ENCODE measurements around the gene PCCA. TPM values are rescaled to one million over a fixed set of nuclear protein-coding genes. Genes with fewer than 3 reads are reported as not detected.
"Not testable (repeated sequence)": the region's sequence is repeated elsewhere in the genome, so short reads cannot be mapped to it uniquely, and the experiment has no call there.

Gene PCCA
- polyA plus RNA-seq, 1 of the 3 experiments (the other 2 are of a cell fraction) = 7.3 TPM

- POLR2A ChIA-PET; DNase-seq; H3F3A ChIP-seq (replicated peaks; ENCODE audit: insufficient read depth); H3K27me3 ChIP-seq (ENCODE audit: insufficient read depth); H3K79me2 ChIP-seq (ENCODE audit: insufficient read depth); H4K20me1 ChIP-seq (ENCODE audit: insufficient read depth); H3K27ac ChIP-seq (ENCODE audit: low read depth in 2 of 2, low read length in 1 of 2); H3K4me2 ChIP-seq; H3K4me3 ChIP-seq (ENCODE audit: low read depth in 2 of 2, low read length in 1 of 2); H3K9me3 ChIP-seq; H3K4me1 ChIP-seq (ENCODE audit: control insufficient read depth in 1 of 2, insufficient read depth in 2 of 2, low read depth in 1 of 2, low read length in 1 of 2); H2AFZ ChIP-seq (ENCODE audit: low read depth); CTCF ChIA-PET; H3K9me2 ChIP-seq; H3K9ac ChIP-seq: not testable (repeated sequence)
- 100% methylated on average over 6 of the region's 16 CpGs for WGBS (ENCODE audit: low lambda C conversion rate)
- peaks cover 0 to 20% of the 10 kb centered on the region in 2 experiments for H3K36me3 ChIP-seq (replicated peaks in 1 of 2; ENCODE audit: control insufficient read depth in 1 of 2, insufficient read depth in 2 of 2, low read length in 1 of 2)
Observed at GRCh38 chr13:100282306-100282705, 193.4 kb downstream of the PCCA start.

DNA sequence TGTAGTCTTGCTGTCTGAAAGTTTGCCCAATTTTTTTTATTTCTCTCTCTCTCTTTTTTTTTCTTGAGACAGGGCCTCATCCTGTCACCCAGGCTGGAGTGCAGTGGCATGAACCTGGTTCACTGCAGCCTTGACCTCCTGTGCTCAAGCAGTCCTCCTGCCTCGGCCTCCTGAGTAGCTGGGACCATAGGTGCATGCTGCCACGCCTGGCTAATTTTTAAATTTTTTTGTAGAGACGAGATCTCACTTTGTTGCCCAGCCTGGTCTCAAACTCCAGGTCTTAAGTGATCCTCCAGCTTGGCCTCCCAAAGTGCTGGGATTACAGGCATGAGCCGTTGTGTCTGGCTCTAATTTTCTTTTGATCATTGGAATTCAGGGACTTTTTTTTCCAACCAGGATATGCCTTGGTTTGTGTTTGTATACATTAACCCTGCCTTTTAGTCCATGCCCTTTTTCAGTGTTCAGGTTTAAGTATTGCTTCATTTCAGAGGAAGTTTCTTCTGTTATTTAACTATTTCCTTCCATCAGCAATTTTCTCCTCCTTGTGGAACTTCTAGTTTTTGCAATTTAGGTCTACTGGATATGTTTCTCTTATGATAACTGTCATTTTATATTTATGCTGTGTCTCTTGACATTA is 201.4 kb downstream of the PCCA start:
- H3K4me1 ChIP-seq (ENCODE audit: control insufficient read depth in 1 of 2, insufficient read depth in 2 of 2, low read depth in 1 of 2, low read length in 1 of 2) = peaks cover 0 to 20% of the 10 kb centered on the region in 2 experiments; a peak in 2 of 4 replicates
- WGBS (ENCODE audit: low lambda C conversion rate) = 93% methylated on average over 4 of the region's 4 CpGs
- H3F3A ChIP-seq (replicated peaks; ENCODE audit: insufficient read depth) = peaks cover 6% of the 10 kb centered on the region
- no peak overlapping the region for H2AFZ ChIP-seq (ENCODE audit: low read depth)
- no peaks in the 10 kb centered on the region for H3K9me3 ChIP-seq
- H3K27ac ChIP-seq (ENCODE audit: low read depth in 2 of 2, low read length in 1 of 2) = no peak overlapping the region
- H3K4me3 ChIP-seq (ENCODE audit: low read depth in 2 of 2, low read length in 1 of 2) = no peak overlapping the region
- no peaks in the 10 kb centered on the region for H4K20me1 ChIP-seq (ENCODE audit: insufficient read depth)
- H3K9ac ChIP-seq = no peak overlapping the region
- DNase-seq = no peak
- no peaks in the 10 kb centered on the region for H3K27me3 ChIP-seq (ENCODE audit: insufficient read depth)
- POLR2A ChIA-PET = no interaction called here
- H3K4me2 ChIP-seq = no peak overlapping the region
- H3K79me2 ChIP-seq (ENCODE audit: insufficient read depth) = no peaks in the 10 kb centered on the region
- no peaks in the 10 kb centered on the region for H3K9me2 ChIP-seq
- H3K36me3 ChIP-seq (replicated peaks in 1 of 2; ENCODE audit: control insufficient read depth in 1 of 2, insufficient read depth in 2 of 2, low read length in 1 of 2) = peaks cover 0 to 9% of the 10 kb centered on the region in 2 experiments
- no peak for TF ChIP-seq POLR2AphosphoS5 (IDR thresholded peaks at IDR 0.05; ENCODE audit: low read depth, low read length)
- TF ChIP-seq TAF1 (IDR thresholded peaks at IDR 0.05; ENCODE audit: borderline replicate concordance, low read depth, low read length) = no peak
- TF ChIP-seq CTCF (IDR thresholded peaks at IDR 0.05) = no peak
- TF ChIP-seq ZBTB33 (IDR thresholded peaks at IDR 0.05; ENCODE audit: borderline replicate concordance, low read depth) = no peak
- TF ChIP-seq FOXM1 (IDR thresholded peaks at IDR 0.05; ENCODE audit: low read depth) = no peak
- TF ChIP-seq, protein P1, sequence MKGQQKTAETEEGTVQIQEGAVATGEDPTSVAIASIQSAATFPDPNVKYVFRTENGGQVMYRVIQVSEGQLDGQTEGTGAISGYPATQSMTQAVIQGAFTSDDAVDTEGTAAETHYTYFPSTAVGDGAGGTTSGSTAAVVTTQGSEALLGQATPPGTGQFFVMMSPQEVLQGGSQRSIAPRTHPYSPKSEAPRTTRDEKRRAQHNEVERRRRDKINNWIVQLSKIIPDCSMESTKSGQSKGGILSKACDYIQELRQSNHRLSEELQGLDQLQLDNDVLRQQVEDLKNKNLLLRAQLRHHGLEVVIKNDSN (IDR thresholded peaks at IDR 0.05; ENCODE audit: borderline replicate concordance, low read depth) = no peak
- TF ChIP-seq RAD21 (IDR thresholded peaks at IDR 0.05; ENCODE audit: low read length) = no peak
- no peak for TF ChIP-seq TEAD4 (IDR thresholded peaks at IDR 0.05; ENCODE audit: borderline replicate concordance, insufficient read depth)
- no peak for TF ChIP-seq CHD2 (IDR thresholded peaks at IDR 0.05; ENCODE audit: low read length, partially characterized antibody)
- TF ChIP-seq GATA2 (CRISPR knock-in tag; IDR thresholded peaks at IDR 0.05) = no peak
- no peak for TF ChIP-seq JUND (IDR thresholded peaks at IDR 0.05)
- no peak for TF ChIP-seq RCOR1 (IDR thresholded peaks at IDR 0.05; ENCODE audit: low read length)
- TF ChIP-seq RFX5 (IDR thresholded peaks at IDR 0.05; ENCODE audit: low read length) = no peak
- no peak for TF ChIP-seq FOXJ3 (CRISPR knock-in tag; IDR thresholded peaks at IDR 0.05)
- CTCF ChIA-PET = interaction anchor here (0.6 to 1.7 kb wide), 3 partner anchors 10 to 593 kb away, joined by 3 to 4 read pairs (median 4); no protein-coding TSS in a partner anchor
